PC-9 (cell line): ENCODE results near the gene NOPCHAP1. TPM values are rescaled to one million over a fixed set of nuclear protein-coding genes. Genes with fewer than 3 reads are reported as not detected.

Experiments used
- BruUV-seq: library from RNA; stranded (reverse); fragments of 400-500 nt; replicated peaks from 2 replicates; lab custom pipeline; 2021; lab: Mats Ljungman, UMichigan
- CTCF ChIA-PET: fragments of 300-600 bp; sonication (Branson Sonifier 250); formaldehyde crosslinking; loops from one replicate; lab custom pipeline; 2022; ENCODE audit warnings: antibody characterized with exemption; lab: Charles Lee
- POLR2A ChIA-PET: fragments of 300-600 bp; sonication (Branson Sonifier 250); formaldehyde crosslinking; loops from one replicate; lab custom pipeline; 2022; ENCODE audit warnings: antibody characterized with exemption; ENCODE audit not compliant: unreplicated experiment; lab: Charles Lee
- DNase-seq, 2 experiments: peaks; one replicate each; pipeline versions ENCODE4 v3.0.0 to v3.0.0-alpha.2; 2015 to 2022; ENCODE audit warnings: mixed read lengths in 1 of 2
- H2AFZ ChIP-seq: fragments of 200-600 bp; sonication (generic); 2 replicates; pipeline ENCODE4 v1.8.1; 2017; ENCODE audit warnings: antibody characterized with exemption
- H3F3A ChIP-seq: fragments of 200-600 bp; sonication (generic); 2 replicates; pipeline ENCODE4 v1.8.1; 2017; ENCODE audit warnings: antibody characterized with exemption, mild to moderate bottlenecking, low read depth; ENCODE audit not compliant: insufficient read depth
- H3K27ac ChIP-seq: fragments of 200-600 bp; sonication (generic); 2 replicates; pipeline ENCODE4 v1.6.1; 2016; ENCODE audit warnings: mixed run types
- H3K27me3 ChIP-seq: fragments of 200-600 bp; sonication (generic); 2 replicates; pipeline ENCODE4 v1.6.1; 2016; ENCODE audit warnings: low read depth, mixed run types; ENCODE audit not compliant: insufficient read depth
- H3K36me3 ChIP-seq: fragments of 200-600 bp; sonication (generic); 2 replicates; pipeline ENCODE4 v1.6.1; 2016; ENCODE audit warnings: low read depth, mixed run types
- H3K4me1 ChIP-seq: fragments of 200-600 bp; sonication (generic); replicated peaks from 2 replicates; pipeline ENCODE4 v1.6.1; 2016; ENCODE audit warnings: mixed run types; ENCODE audit not compliant: insufficient read depth
- H3K4me2 ChIP-seq: fragments of 200-600 bp; sonication (generic); 2 replicates; pipeline ENCODE4 v1.6.1; 2017; ENCODE audit warnings: mixed run types
- H3K4me3 ChIP-seq: fragments of 200-600 bp; sonication (generic); 2 replicates; pipeline ENCODE4 v1.6.1; 2016; ENCODE audit warnings: mixed run types
- H3K79me2 ChIP-seq: fragments of 200-600 bp; sonication (generic); 2 replicates; pipeline ENCODE4 v1.6.1; 2017; ENCODE audit warnings: low read depth, mixed run types
- H3K9me2 ChIP-seq: fragments of 200-600 bp; sonication (generic); 2 replicates; pipeline ENCODE4 v1.8.1; 2017; ENCODE audit warnings: mild to moderate bottlenecking; ENCODE audit not compliant: insufficient read depth
- H3K9me3 ChIP-seq: fragments of 200-600 bp; sonication (generic); 2 replicates; pipeline ENCODE4 v1.8.1; 2016; ENCODE audit warnings: low read depth; ENCODE audit not compliant: insufficient read depth
- H4K20me1 ChIP-seq: fragments of 200-600 bp; sonication (generic); 2 replicates; pipeline ENCODE4 v1.8.1; 2017; ENCODE audit not compliant: insufficient read depth
- CTCF ChIP-seq: fragments of 200-600 bp; sonication (generic); conservative IDR thresholded peaks from 2 replicates; pipeline ENCODE4 v1.6.1; 2017; ENCODE audit warnings: mixed run types, antibody characterized with exemption, mild to moderate bottlenecking, moderate library complexity
- EZH2 ChIP-seq: fragments of 200-600 bp; sonication (generic); IDR thresholded peaks from 2 replicates; pipeline ENCODE4 v1.8.0; 2017; ENCODE audit warnings: antibody characterized with exemption, low read depth
- intact Hi-C: fragments of 100-400 bp; cut with micrococcal nuclease; formaldehyde crosslinking; loops from one replicate; pipeline ENCODE4 v1.10.0; 2022; ENCODE audit not compliant: unreplicated experiment
- total RNA-seq: library from RNA; stranded (reverse); gene quantifications from 2 replicates; pipeline ENCODE4 v1.2.3, GENCODE V29; 2021

The NOPCHAP1 gene
- total RNA-seq, 1 experiment from 2014 or later = 20.1 TPM

- no peaks in the 10 kb centered on the region for H3K79me2 ChIP-seq
- no peaks in the 10 kb centered on the region; the same call in 1 of the 2 replicates for H4K20me1 ChIP-seq
- BruUV-seq = no TSS peak
- no peak overlapping the region for H3K27ac ChIP-seq
- H3K27me3 ChIP-seq = no peaks in the 10 kb centered on the region
- POLR2A ChIA-PET = no interaction called here
- no peak overlapping the region for H2AFZ ChIP-seq
- no peak for TF ChIP-seq EZH2
- TF ChIP-seq CTCF = no peak
- no peak for DNase-seq
- no peak overlapping the region for H3K4me3 ChIP-seq
- intact Hi-C loops = no loop called here
- H3K4me2 ChIP-seq = no peak overlapping the region
- H3K9me3 ChIP-seq = no peaks in the 10 kb centered on the region
- no peaks in the 10 kb centered on the region for H3K9me2 ChIP-seq
- no peaks in the 10 kb centered on the region for H3K4me1 ChIP-seq
- no peaks in the 10 kb centered on the region; the same call in 1 of the 2 replicates for H3F3A ChIP-seq
- H3K36me3 ChIP-seq = peaks cover 37% of the 10 kb centered on the region
- CTCF ChIA-PET = no interaction called here
These were observed 13.2 kb downstream of the NOPCHAP1 start for GRCh38 chr12:104999347-104999685.

GRCh38 chr12:105001476-105001875, 15.4 kb downstream of the NOPCHAP1 start:
- Histone ChIP-seq H3K4me1 (no peaks in the 10 kb centered on the region), H3K27ac (no peak overlapping the region), H3F3A (no peaks in the 10 kb centered on the region; the same call in 1 of the 2 replicates), H3K36me3 (peaks cover 31% of the 10 kb centered on the region), H3K9me3 (no peaks in the 10 kb centered on the region), H3K4me3 (no peak overlapping the region), H3K9me2 (no peaks in the 10 kb centered on the region), H3K27me3 (no peaks in the 10 kb centered on the region), H4K20me1 (no peaks in the 10 kb centered on the region; the same call in 1 of the 2 replicates), H3K79me2 (no peaks in the 10 kb centered on the region), H3K4me2 (no peak overlapping the region), H2AFZ (no peak overlapping the region)
- DNase-seq = no peak
- ChIA-PET CTCF (no interaction called here), POLR2A (interaction anchor here (0.7 kb wide), 1 partner anchor 8 kb away, joined by 3 read pairs; no protein-coding TSS in a partner anchor)
- TF ChIP-seq EZH2 = no peak
- no peak for TF ChIP-seq CTCF
- BruUV-seq = no TSS peak
- intact Hi-C loops = no loop called here

GRCh38 chr12:105013892-105014291, 27.8 kb downstream of the NOPCHAP1 start:
- no peak overlapping the region for H3K27ac ChIP-seq
- no peaks in the 10 kb centered on the region for H3K27me3 ChIP-seq
- DNase-seq = no peak
- no peaks in the 10 kb centered on the region for H3K9me2 ChIP-seq
- H3K4me1 ChIP-seq = no peaks in the 10 kb centered on the region
- intact Hi-C loops = no loop called here
- no TSS peak for BruUV-seq
- H3K9me3 ChIP-seq = no peaks in the 10 kb centered on the region
- no peaks in the 10 kb centered on the region for H3K79me2 ChIP-seq
- TF ChIP-seq CTCF (no peak), EZH2 (no peak)
- no peaks in the 10 kb centered on the region for H4K20me1 ChIP-seq
- no peaks in the 10 kb centered on the region for H3F3A ChIP-seq
- CTCF ChIA-PET = interaction anchor here (0.6 kb wide), 1 partner anchor 605 kb away, joined by 6 read pairs; no protein-coding TSS in a partner anchor
- H2AFZ ChIP-seq = no peak overlapping the region
- POLR2A ChIA-PET = no interaction called here
- H3K4me3 ChIP-seq = no peak overlapping the region
- H3K4me2 ChIP-seq = no peak overlapping the region
- H3K36me3 ChIP-seq = no peaks in the 10 kb centered on the region
